HEK293T (cell line): ENCODE results near the gene MMP2.

Experiments
- ARNT ChIP-seq: fragments of 450-650 bp; IDR thresholded peaks from 2 replicates; pipeline ENCODE4 v1.6.1; 2017; ENCODE audit warnings: mild to moderate bottlenecking
- BHLHE40 ChIP-seq: fragments of 450-650 bp; IDR thresholded peaks from 2 replicates; pipeline ENCODE4 v1.6.1; 2016; ENCODE audit warnings: mild to moderate bottlenecking, moderate library complexity, borderline replicate concordance
- CTBP1 ChIP-seq: fragments of 450-650 bp; IDR thresholded peaks from 2 replicates; pipeline ENCODE4 v1.6.1; 2016; ENCODE audit warnings: borderline replicate concordance
- ELF4 ChIP-seq: fragments of 450-650 bp; IDR thresholded peaks from 2 replicates; pipeline ENCODE4 v1.6.1; 2017; ENCODE audit warnings: antibody characterized with exemption
- FOXK2 ChIP-seq: fragments of 450-650 bp; IDR thresholded peaks from 2 replicates; pipeline ENCODE4 v1.6.1; 2016; ENCODE audit warnings: mild to moderate bottlenecking
- FOXM1 ChIP-seq: fragments of 450-650 bp; IDR thresholded peaks from 2 replicates; pipeline ENCODE4 v1.6.1; 2017; ENCODE audit warnings: mild to moderate bottlenecking, borderline replicate concordance
- LEF1 ChIP-seq: fragments of 450-650 bp; IDR thresholded peaks from 2 replicates; pipeline ENCODE4 v1.6.1; 2017; ENCODE audit warnings: mild to moderate bottlenecking, borderline replicate concordance
- NFRKB ChIP-seq: fragments of 450-650 bp; IDR thresholded peaks from 2 replicates; pipeline ENCODE4 v1.6.1; 2016; ENCODE audit warnings: mild to moderate bottlenecking, moderate library complexity
- SP1 ChIP-seq: fragments of 450-650 bp; IDR thresholded peaks from 2 replicates; pipeline ENCODE4 v1.6.1; 2017
- TF ChIP-seq, protein P1 (sequence below): fragments of 450-650 bp; IDR thresholded peaks from 2 replicates; pipeline ENCODE4 v1.6.1; 2016

DNA sequence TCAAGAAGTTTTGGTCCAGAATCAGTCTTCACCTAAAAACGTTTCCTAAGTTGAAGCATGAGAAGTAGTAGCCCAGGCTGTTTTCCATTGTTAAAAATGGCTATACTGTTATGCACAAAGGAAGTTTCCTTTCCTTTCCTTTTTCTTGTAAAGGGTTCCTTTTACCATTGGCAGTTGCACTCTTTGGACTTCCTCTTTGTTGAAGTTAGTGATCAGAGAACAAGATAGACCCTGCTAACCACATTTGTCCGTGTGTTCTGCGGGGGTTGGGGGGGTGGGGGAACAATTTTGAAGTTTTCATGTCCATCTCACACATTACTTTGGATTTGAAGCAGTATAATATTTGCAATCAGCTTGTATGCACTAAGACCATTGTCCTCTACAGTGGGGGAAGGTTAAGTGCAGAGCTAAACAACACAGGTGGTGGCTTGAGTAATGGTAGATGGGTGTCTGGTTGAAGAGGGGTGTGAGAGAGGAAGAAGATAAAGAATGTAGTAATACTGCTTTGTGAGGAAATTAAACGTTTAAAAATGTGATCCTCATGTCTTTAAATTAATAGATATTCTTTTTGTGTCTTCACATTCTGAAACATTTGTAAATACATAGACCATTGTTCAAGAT, 31.3 kb downstream of the MMP2 start:
- TF ChIP-seq NFRKB: no peak
- TF ChIP-seq SP1: no peak
- no peak for TF ChIP-seq LEF1
- no peak for TF ChIP-seq FOXK2
- no peak for TF ChIP-seq CTBP1
- no peak for TF ChIP-seq ARNT
- no peak for TF ChIP-seq FOXM1
- TF ChIP-seq BHLHE40: no peak
- TF ChIP-seq ELF4: no peak
- TF ChIP-seq, protein P1, sequence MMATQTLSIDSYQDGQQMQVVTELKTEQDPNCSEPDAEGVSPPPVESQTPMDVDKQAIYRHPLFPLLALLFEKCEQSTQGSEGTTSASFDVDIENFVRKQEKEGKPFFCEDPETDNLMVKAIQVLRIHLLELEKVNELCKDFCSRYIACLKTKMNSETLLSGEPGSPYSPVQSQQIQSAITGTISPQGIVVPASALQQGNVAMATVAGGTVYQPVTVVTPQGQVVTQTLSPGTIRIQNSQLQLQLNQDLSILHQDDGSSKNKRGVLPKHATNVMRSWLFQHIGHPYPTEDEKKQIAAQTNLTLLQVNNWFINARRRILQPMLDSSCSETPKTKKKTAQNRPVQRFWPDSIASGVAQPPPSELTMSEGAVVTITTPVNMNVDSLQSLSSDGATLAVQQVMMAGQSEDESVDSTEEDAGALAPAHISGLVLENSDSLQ: no peak
